ENCODE data around the gene GLB1L2.

DNA sequence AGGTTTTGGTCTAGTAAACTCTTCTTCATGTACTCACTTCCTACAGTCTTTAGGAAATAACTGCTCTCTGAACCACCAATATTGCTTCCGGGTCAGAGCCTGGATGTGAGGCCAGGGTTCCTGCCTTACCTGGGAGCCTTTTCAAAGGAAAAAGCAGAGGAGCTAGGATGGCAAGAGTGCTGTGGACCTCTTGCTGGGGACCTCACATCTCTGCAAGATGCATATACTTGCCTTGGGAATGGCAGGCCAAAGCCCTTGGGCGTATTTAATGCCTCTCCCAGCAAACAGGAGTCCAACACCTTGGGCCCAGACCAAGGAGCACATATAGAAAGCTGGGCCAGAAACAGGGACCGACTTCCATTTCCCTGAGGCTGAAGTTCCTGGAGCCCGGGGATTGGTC is 5.3 kb downstream of the GLB1L2 start:
- TF ChIP-seq, protein P1, sequence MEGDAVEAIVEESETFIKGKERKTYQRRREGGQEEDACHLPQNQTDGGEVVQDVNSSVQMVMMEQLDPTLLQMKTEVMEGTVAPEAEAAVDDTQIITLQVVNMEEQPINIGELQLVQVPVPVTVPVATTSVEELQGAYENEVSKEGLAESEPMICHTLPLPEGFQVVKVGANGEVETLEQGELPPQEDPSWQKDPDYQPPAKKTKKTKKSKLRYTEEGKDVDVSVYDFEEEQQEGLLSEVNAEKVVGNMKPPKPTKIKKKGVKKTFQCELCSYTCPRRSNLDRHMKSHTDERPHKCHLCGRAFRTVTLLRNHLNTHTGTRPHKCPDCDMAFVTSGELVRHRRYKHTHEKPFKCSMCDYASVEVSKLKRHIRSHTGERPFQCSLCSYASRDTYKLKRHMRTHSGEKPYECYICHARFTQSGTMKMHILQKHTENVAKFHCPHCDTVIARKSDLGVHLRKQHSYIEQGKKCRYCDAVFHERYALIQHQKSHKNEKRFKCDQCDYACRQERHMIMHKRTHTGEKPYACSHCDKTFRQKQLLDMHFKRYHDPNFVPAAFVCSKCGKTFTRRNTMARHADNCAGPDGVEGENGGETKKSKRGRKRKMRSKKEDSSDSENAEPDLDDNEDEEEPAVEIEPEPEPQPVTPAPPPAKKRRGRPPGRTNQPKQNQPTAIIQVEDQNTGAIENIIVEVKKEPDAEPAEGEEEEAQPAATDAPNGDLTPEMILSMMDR (IDR thresholded peaks at IDR 0.05; ENCODE audit: low read depth, low read length), result no peak
- TF ChIP-seq, protein P2, sequence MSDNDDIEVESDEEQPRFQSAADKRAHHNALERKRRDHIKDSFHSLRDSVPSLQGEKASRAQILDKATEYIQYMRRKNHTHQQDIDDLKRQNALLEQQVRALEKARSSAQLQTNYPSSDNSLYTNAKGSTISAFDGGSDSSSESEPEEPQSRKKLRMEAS (IDR thresholded peaks at IDR 0.05; ENCODE audit: low read depth, low read length), result no peak
- no peak for TF ChIP-seq POLR2A (IDR thresholded peaks at IDR 0.05; ENCODE audit: extremely low read depth, insufficient read length)

Measured in NB4 (cell line).